NB4 (cell line): ENCODE results near the gene B3GALT4.

Experiments
- DNase-seq: peaks from one replicate; pipeline ENCODE4 v3.0.0; 2010; ENCODE audit warnings: low read depth
- H3K4me3 ChIP-seq: one replicate; pipeline ENCODE4 v1.5.1; 2011; ENCODE audit warnings: mild to moderate bottlenecking, low read depth, low read length, moderate library complexity
- CTCF ChIP-seq: IDR thresholded peaks from one replicate; pipeline ENCODE4 v1.5.1; 2012; ENCODE audit warnings: low read depth, low read length
- MAX ChIP-seq: IDR thresholded peaks from 2 replicates; pipeline ENCODE4 v1.6.1; 2011; ENCODE audit warnings: low read depth, low read length
- MYC ChIP-seq: IDR thresholded peaks from 2 replicates; pipeline ENCODE4 v1.6.1; 2011; ENCODE audit warnings: low read depth, low read length
- POLR2A ChIP-seq: IDR thresholded peaks from 2 replicates; pipeline ENCODE4 v1.6.1; 2011; ENCODE audit warnings: mild to moderate bottlenecking; ENCODE audit not compliant: insufficient read length; ENCODE audit errors: extremely low read depth

The B3GALT4 gene

DNA sequence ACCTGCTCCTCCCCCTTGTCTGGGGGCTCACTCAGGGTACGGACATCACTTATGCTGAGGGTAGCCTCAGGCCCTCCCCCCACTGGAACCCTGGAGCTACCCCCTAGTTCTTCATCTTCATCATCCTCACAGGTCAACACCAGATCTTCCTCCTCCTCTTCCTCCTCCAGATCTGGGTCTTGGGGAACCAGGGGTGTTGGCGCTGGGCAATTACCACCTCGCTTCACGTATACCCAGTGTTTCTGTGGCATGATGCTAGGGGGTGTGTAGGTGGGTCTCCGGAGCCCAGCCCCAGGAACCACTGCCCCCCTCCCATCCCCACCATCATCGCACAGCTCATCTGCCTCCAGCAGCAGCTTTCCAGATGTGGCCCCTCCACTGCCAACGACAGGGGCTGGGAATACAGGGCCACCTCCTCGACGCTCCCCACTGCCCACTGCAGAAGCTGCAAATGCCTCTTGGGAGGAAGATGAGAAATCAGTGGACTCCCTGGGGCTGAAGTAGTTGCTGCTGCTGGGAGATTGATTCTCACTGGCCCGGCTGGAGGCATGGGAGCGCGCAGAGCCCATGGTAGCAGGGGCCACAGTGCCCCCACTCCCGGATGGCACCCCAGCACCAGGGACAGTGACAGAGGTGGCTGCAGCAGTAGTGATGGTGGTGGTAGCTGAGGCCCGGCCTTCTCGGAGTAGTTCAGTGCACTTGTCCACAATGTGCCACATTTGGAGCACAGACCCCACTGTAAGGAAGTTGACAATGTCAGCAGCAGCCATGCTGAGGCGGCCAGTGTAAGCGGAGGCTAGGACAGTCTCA, 39.1 kb downstream of the B3GALT4 start:
- no peak overlapping the region for H3K4me3 ChIP-seq
- TF ChIP-seq CTCF = no peak
- TF ChIP-seq POLR2A = no peak
- TF ChIP-seq MYC = no peak
- TF ChIP-seq MAX = no peak
- DNase-seq = no peak

GRCh38 chr6:33316603-33317418, 39.9 kb downstream of the B3GALT4 start:
- H3K4me3 ChIP-seq = peak overlapping the region; percentile 54
- DNase-seq = peak; percentile 26
- TF ChIP-seq MYC = no peak
- no peak for TF ChIP-seq CTCF
- no peak for TF ChIP-seq MAX
- TF ChIP-seq POLR2A = no peak

- no peak for DNase-seq
- no peak for TF ChIP-seq MAX
- no peak for TF ChIP-seq POLR2A
- H3K4me3 ChIP-seq = peak overlapping the region; percentile 54
Measured at GRCh38 chr6:33317419-33317668, 40.4 kb downstream of the B3GALT4 start.

- TF ChIP-seq CTCF = no peak
- peak; percentile 28 for TF ChIP-seq POLR2A
- peak; percentile 39; the same call in 1 of the 2 replicates for TF ChIP-seq MAX
- no peak for TF ChIP-seq MYC
- DNase-seq = peak; percentile 99
- peak within 1 kb of the TSS; percentile 84 for H3K4me3 ChIP-seq
Measured at GRCh38 chr6:33317669-33318425, 40.9 kb downstream of the B3GALT4 start, which contains the start of gene ZBTB22. TSS of gene ZBTB22 (minus strand) at chr6:33317744. CDS start at chr6:33316916, 828 bp downstream.

GRCh38 chr6:33318426-33319073, 41.6 kb downstream of the B3GALT4 start:
- peak overlapping the region; percentile 84 for H3K4me3 ChIP-seq
- TF ChIP-seq MYC = no peak
- TF ChIP-seq CTCF = no peak
- TF ChIP-seq POLR2A = no peak
- TF ChIP-seq MAX = no peak
- DNase-seq = no peak
